Measurements from ENCODE around the gene SHCBP1L.

DNA sequence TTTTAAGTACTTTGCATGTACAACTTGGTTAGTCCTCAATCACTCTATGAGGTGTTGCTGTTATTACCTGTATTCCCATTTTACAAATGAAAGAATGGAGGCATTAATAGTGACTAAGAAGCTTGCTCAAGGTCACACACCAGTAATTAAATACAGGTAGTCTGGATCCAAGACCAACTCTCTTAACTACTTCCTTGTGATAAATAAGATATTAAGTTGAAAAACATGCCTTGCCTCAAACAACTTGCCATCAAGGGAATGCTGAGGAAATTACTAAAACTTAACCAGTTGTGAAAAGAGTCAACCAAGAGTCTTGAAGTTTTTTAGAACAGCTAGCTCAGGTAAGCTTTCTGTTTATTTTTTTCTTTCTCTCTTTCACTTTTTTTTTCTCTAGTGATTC, 49.3 kb upstream of the SHCBP1L start:
- TF ChIP-seq, protein P1, sequence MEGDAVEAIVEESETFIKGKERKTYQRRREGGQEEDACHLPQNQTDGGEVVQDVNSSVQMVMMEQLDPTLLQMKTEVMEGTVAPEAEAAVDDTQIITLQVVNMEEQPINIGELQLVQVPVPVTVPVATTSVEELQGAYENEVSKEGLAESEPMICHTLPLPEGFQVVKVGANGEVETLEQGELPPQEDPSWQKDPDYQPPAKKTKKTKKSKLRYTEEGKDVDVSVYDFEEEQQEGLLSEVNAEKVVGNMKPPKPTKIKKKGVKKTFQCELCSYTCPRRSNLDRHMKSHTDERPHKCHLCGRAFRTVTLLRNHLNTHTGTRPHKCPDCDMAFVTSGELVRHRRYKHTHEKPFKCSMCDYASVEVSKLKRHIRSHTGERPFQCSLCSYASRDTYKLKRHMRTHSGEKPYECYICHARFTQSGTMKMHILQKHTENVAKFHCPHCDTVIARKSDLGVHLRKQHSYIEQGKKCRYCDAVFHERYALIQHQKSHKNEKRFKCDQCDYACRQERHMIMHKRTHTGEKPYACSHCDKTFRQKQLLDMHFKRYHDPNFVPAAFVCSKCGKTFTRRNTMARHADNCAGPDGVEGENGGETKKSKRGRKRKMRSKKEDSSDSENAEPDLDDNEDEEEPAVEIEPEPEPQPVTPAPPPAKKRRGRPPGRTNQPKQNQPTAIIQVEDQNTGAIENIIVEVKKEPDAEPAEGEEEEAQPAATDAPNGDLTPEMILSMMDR (IDR thresholded peaks at IDR 0.05; ENCODE audit: poor library complexity, severe bottlenecking): no peak
- no peak for TF ChIP-seq EZH2 (IDR thresholded peaks at IDR 0.05; ENCODE audit: borderline replicate concordance, insufficient read depth, low read length, poor library complexity, severe bottlenecking)
- no peak for TF ChIP-seq RAD21 (conservative IDR thresholded peaks at IDR 0.05)
- no peak for TF ChIP-seq MXI1 (conservative IDR thresholded peaks at IDR 0.05; ENCODE audit: poor library complexity, severe bottlenecking)
- TF ChIP-seq EP300 (conservative IDR thresholded peaks at IDR 0.05; ENCODE audit: poor library complexity, severe bottlenecking): no peak

Measured in neural cell (in vitro differentiated cells).